ENCODE results near the gene AQP7.
"Not testable (repeated sequence)": the region's sequence is repeated elsewhere in the genome, so short reads cannot be mapped to it uniquely, and the experiment has no call there.

Gene AQP7

GRCh38 chr9:33366979-33367480 lies 35.3 kb downstream of the AQP7 start:
- DNase-seq: no peak

- not testable (repeated sequence) for DNase-seq
Measured at GRCh38 chr9:33364814-33365213, 37.6 kb downstream of the AQP7 start.

GRCh38 chr9:33364127-33364526 lies 38.2 kb downstream of the AQP7 start:
- DNase-seq: no peak

GRCh38 chr9:33358641-33359040 lies 43.7 kb downstream of the AQP7 start:
- DNase-seq: not testable (repeated sequence)

- no peak for DNase-seq
Measured at GRCh38 chr9:33355933-33356332, 46.4 kb downstream of the AQP7 start.

DNA sequence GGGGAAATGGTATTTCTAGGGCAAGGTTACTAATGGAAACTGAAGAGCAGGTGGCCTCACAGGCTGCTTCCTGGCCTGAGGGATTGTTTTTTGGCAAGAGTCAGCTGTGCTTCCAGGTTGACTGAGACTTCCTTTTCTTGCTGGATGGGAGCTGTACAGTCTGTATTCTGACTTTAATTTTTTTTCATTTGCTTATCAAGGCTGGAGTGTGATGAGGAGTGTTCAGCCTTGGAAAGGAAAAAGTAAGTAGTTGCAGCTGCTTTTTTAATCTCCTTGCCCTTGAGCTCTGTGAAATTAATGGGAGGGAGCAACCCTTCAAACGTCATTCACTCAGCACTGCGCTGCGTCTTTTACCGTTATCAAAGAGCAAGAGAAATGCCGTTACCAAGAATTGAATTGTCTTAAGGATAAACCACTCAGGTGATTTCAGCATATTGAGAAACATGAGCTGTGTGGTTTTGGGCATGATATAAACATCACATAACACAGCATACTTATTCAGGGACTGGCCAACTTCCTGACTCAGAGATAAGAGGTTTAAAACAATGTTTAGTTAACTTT lies 47.6 kb downstream of the AQP7 start:
- no peak for DNase-seq

DNA sequence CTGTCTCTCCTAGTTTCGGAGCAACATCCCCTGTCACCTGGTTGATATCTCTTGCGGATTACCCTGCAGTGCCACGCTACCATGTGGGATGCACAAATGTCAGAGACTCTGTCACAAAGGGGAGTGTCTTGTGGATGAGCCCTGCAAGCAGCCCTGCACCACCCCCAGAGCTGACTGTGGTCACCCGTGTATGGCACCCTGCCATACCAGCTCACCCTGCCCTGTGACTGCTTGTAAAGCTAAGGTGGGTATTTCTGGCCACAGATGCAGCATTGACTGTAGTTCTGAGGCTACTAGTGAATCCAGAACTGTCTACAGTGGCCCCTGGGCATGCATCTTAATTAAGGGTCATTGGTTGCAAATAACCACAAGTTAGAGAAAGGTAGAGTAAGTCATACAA lies 50.8 kb downstream of the AQP7 start:
- DNase-seq: no peak

- DNase-seq: no peak
Measured at GRCh38 chr9:33350310-33350709, 52.1 kb downstream of the AQP7 start.

GRCh38 chr9:33349743-33350142 lies 52.6 kb downstream of the AQP7 start:
- DNase-seq: no peak

- DNase-seq: no peak
Measured at GRCh38 chr9:33348998-33349397, 53.4 kb downstream of the AQP7 start.

DNA sequence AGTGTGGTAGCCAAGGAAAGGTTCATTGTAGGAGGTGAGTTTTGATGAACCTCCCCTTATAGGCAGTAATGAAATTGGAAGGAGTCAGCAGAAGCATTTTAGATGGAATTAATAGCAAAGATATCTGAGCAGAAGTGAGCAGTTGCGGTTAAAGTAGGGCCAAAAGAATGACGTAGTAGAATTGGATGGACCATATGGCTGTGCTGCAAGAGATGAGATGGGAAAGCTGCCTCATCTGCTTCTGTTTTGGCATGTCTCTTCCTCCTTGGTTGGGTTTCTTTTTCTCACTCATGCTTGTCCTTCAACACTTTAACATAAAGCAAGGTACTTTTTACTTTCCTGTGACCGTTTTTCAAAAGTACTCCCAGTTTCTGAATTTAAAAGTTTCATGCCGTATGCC lies 55.8 kb downstream of the AQP7 start:
- DNase-seq: no peak

- no peak for DNase-seq
Measured at GRCh38 chr9:33344145-33344544, 58.2 kb downstream of the AQP7 start.

- DNase-seq: no peak
Measured at GRCh38 chr9:33341182-33341581, 61.2 kb downstream of the AQP7 start.

- no peak for DNase-seq
Measured at GRCh38 chr9:33340186-33340585, 62.2 kb downstream of the AQP7 start.
